BJ (cell line): ENCODE measurements around the gene PLAA. TPM values are rescaled to one million over a fixed set of nuclear protein-coding genes. Genes with fewer than 3 reads are reported as not detected.

Source experiments
- CTCF ChIA-PET: fragments of 350-600 bp; formaldehyde crosslinking; extraction: SDS; loops from one replicate; lab custom pipeline; 2021; ENCODE audit warnings: antibody characterized with exemption, inconsistent platforms; lab: Yijun Ruan, JAX
- POLR2A ChIA-PET: fragments of 300-600 bp; sonication (Branson Sonifier 250); formaldehyde crosslinking; extraction: SDS; loops from one replicate; lab custom pipeline; 2021; ENCODE audit warnings: antibody characterized with exemption; lab: Charles Lee
- DNase-seq: peaks from one replicate; pipeline ENCODE4 v3.0.0-alpha.2; 2011; ENCODE audit warnings: low read depth
- H3K27me3 ChIP-seq: 2 replicates; pipeline ENCODE4 v1.6.0; 2011; ENCODE audit warnings: low read length; ENCODE audit not compliant: control insufficient read depth, insufficient read depth
- H3K36me3 ChIP-seq: 2 replicates; pipeline ENCODE4 v1.5.1; 2011; ENCODE audit warnings: low read length; ENCODE audit not compliant: control insufficient read depth, insufficient read depth
- H3K4me3 ChIP-seq: 2 replicates; pipeline ENCODE4 v1.5.1; 2011; ENCODE audit warnings: low read depth, mild to moderate bottlenecking, control low read depth, low read length
- polyA plus RNA-seq: library from polyadenylated mRNA; depleted of rRNA; stranded (reverse); fragments of >200 nt; gene quantifications from 2 replicates; pipeline ENCODE4 v1.2.3, GENCODE V29; 2011
- TF ChIP-seq, protein P1 (sequence below): IDR thresholded peaks from 2 replicates; pipeline ENCODE4 v1.5.1; 2011; ENCODE audit warnings: low read depth, mild to moderate bottlenecking, control low read depth, inconsistent platforms, low read length, moderate library complexity; ENCODE audit not compliant: insufficient read depth

PLAA gene
- polyA plus RNA-seq, 1 experiment = 7.4 TPM

DNA sequence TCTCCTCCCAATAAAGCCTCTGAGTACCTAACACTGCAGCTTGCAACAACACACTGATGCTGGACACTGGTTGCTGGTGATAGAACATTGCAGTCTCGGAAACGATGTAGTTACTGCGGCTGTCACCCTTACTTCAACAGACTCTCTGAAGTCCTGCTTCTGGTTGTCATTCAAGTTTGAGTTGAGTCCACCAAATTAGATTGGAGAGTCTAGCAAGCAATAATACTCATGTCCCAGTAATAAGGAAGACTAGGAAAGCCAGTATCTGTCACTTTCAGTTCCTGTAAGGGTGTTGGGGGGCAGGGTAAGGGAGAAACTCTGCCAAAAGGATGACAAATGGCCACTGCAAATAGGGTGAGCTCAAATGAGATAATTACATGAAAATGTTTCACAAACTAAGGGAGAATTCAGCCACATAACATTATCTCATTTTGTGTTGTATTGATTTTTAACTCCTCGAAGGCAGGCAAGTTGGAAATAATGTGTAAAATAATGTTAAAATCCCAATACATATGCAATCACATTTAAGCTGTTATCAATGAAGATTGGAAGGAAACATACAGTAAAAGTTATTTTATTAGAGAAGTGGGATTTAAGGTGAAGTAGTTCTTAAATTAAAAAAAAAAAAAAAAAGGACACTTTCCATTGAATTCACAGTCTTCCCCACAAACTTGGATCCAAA, 8.3 kb upstream of the PLAA start:
- CTCF ChIA-PET = interaction anchor here (1.0 to 1.4 kb wide), 4 partner anchors 7 to 67 kb away, joined by 3 to 5 read pairs (median 4); no protein-coding TSS in a partner anchor
- DNase-seq = no peak
- no peaks in the 10 kb centered on the region for H3K27me3 ChIP-seq
- H3K4me3 ChIP-seq = peak overlapping the region; percentile 66
- TF ChIP-seq, protein P1, sequence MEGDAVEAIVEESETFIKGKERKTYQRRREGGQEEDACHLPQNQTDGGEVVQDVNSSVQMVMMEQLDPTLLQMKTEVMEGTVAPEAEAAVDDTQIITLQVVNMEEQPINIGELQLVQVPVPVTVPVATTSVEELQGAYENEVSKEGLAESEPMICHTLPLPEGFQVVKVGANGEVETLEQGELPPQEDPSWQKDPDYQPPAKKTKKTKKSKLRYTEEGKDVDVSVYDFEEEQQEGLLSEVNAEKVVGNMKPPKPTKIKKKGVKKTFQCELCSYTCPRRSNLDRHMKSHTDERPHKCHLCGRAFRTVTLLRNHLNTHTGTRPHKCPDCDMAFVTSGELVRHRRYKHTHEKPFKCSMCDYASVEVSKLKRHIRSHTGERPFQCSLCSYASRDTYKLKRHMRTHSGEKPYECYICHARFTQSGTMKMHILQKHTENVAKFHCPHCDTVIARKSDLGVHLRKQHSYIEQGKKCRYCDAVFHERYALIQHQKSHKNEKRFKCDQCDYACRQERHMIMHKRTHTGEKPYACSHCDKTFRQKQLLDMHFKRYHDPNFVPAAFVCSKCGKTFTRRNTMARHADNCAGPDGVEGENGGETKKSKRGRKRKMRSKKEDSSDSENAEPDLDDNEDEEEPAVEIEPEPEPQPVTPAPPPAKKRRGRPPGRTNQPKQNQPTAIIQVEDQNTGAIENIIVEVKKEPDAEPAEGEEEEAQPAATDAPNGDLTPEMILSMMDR = no peak
- H3K36me3 ChIP-seq = no peaks in the 10 kb centered on the region
- POLR2A ChIA-PET = interaction anchor here (0.6 to 1.4 kb wide), 3 partner anchors 8 to 58 kb away, joined by 4 to 8 read pairs (median 7); partner anchors contain the start of gene PLAA

DNA sequence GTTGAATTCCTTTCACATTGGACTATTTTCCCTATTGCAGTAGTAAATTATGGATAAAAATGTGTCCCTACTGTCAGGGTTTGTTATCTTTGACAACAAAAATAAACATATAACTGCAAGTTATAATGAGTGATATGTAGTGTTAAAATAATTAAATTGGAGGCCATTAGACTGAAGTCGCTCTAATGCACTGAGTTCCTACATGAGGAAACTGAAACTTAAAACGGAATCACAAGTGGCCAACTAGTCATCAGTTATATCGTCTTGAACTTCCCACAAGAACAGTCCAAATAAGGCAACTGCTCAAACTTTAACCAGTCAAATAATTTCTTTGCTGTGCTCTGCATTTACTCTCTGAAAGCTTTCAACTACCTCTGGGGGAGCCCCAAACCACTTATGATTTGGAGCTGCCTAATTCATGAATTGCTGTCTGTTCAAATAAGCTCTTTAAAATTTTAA, 7.0 kb upstream of the PLAA start:
- DNase-seq = no peak
- ChIA-PET CTCF (interaction anchor here (1.1 kb wide), 1 partner anchor 66 kb away, joined by 3 read pairs; no protein-coding TSS in a partner anchor), POLR2A (no interaction called here)
- no peaks in the 10 kb centered on the region for H3K27me3 ChIP-seq
- no peak overlapping the region for H3K4me3 ChIP-seq
- no peaks in the 10 kb centered on the region for H3K36me3 ChIP-seq
- TF ChIP-seq, protein P1 = no peak

DNA sequence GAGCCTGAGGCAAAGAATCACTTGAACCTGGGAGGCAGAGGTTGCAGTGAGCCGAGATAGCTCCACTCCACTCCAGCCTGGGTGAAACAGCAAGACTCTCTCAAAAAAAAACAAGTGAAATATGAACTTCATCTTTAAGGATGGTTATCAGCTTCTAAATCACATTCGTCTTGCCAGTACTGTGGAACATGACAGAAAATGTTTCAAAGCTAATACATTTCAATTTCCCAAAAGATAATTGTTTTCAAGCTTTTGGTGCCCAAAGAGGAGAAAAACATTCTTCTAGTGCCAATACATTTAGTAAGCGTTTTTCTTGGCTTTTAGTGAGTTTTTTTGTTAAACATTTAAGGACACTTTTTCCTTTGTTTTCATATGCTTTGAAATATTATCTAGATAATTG, 4.8 kb upstream of the PLAA start:
- no peak for DNase-seq
- Histone ChIP-seq H3K4me3 (no peak overlapping the region), H3K36me3 (no peaks in the 10 kb centered on the region), H3K27me3 (no peaks in the 10 kb centered on the region)
- POLR2A ChIA-PET = no interaction called here
- TF ChIP-seq, protein P1 = no peak
- CTCF ChIA-PET = no interaction called here

DNA sequence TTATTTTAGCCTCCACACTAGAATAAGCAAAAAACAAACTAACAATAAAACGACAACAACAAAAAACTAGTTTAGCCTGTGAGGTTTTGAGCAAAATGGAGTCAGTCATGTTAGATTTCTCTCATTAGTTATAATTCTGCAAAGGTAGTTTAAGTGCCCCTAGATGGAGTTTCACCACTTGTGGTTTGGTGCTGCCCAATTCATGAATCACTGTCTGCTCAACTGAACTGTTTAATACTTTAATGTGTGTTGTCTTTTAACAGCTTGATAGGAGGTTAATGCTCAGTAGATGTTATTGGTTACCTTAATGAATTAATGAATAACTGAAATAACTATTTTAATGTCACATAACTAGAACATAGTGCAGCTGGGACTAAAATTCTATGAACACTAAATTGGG, 3.5 kb upstream of the PLAA start:
- Histone ChIP-seq H3K36me3 (no peaks in the 10 kb centered on the region), H3K4me3 (no peak overlapping the region), H3K27me3 (no peaks in the 10 kb centered on the region)
- ChIA-PET CTCF (no interaction called here), POLR2A (no interaction called here)
- DNase-seq = no peak
- TF ChIP-seq, protein P1 = no peak

DNA sequence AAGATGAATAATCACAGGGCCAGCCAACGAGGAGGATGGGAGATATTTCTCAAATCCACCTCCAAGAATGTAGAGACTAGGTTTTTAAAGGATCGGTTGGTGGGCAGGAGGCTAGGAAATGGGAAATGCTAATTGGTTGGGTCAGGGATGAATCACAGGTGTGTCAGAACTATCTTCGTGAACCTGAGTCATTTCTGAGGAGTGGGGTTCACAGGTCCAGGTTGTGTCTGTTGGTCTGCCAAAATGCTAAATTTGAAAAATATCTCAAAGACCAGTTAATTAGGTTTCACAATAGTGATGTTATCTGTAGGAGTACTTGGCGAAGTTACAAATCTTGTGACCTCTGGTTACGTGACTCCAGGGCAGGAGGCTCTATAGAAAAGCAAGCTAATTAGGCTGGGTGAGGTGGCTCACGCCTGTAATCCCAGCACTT, 2.6 kb upstream of the PLAA start:
- H3K4me3 ChIP-seq = no peak overlapping the region
- TF ChIP-seq, protein P1 = no peak
- no peak for DNase-seq
- no peaks in the 10 kb centered on the region for H3K36me3 ChIP-seq
- ChIA-PET POLR2A (no interaction called here), CTCF (no interaction called here)
- H3K27me3 ChIP-seq = no peaks in the 10 kb centered on the region
